ENCODE measurements around the gene C2orf72. TPM values are rescaled to one million over a fixed set of nuclear protein-coding genes. Genes with fewer than 3 reads are reported as not detected.
"Not testable (repeated sequence)": the region's sequence is repeated elsewhere in the genome, so short reads cannot be mapped to it uniquely, and the experiment has no call there.

Gene C2orf72
- total RNA-seq, 1 donor from 2014 or later, result not detected

- Mint-ChIP-seq H3K4me3 (ENCODE audit: unreplicated experiment) (no peak overlapping the region), H3K27ac (ENCODE audit: unreplicated experiment) (no peak overlapping the region), H3K36me3 (ENCODE audit: unreplicated experiment) (no peaks in the 10 kb centered on the region), H3K9me3 (ENCODE audit: unreplicated experiment) (no peaks in the 10 kb centered on the region), H3K27me3 (ENCODE audit: unreplicated experiment) (peaks cover 50% of the 10 kb centered on the region), H3K4me1 (ENCODE audit: unreplicated experiment) (peaks cover 2% of the 10 kb centered on the region)
- no peak for DNase-seq (ENCODE audit: extremely low spot score, unreplicated experiment)
- no peak for TF ChIP-seq CTCF (IDR thresholded peaks at IDR 0.05)
Observed at GRCh38 chr2:231001036-231001435, 36.3 kb upstream of the C2orf72 start.

DNA sequence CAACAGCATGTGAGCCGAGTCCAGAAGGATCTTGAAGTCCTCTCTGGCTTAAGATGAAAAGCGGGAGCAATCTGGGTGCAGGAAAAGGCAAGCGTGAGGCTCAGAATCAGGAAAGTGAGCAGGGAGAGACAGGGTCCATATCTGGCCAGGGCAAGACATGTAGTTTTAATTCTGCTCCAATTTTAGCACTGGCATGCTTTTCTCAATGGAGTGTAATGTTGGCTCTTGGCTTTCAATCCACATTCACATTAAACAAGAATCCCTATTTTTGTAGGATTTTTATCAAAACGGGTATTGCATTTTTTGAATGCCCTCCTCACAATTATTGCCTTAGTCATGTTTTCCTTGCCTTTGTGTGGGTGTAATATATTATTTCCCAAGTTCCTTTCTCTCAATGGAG lies 35.4 kb upstream of the C2orf72 start:
- TF ChIP-seq CTCF (IDR thresholded peaks at IDR 0.05), result no peak
- H3K4me1 Mint-ChIP-seq (ENCODE audit: unreplicated experiment), result peaks cover 2% of the 10 kb centered on the region
- peaks cover 51% of the 10 kb centered on the region for H3K27me3 Mint-ChIP-seq (ENCODE audit: unreplicated experiment)
- no peaks in the 10 kb centered on the region for H3K36me3 Mint-ChIP-seq (ENCODE audit: unreplicated experiment)
- no peak overlapping the region for H3K27ac Mint-ChIP-seq (ENCODE audit: unreplicated experiment)
- DNase-seq (ENCODE audit: extremely low spot score, unreplicated experiment), result no peak
- H3K4me3 Mint-ChIP-seq (ENCODE audit: unreplicated experiment), result no peak overlapping the region
- no peaks in the 10 kb centered on the region for H3K9me3 Mint-ChIP-seq (ENCODE audit: unreplicated experiment)

GRCh38 chr2:231002641-231003040 lies 34.7 kb upstream of the C2orf72 start:
- no peak for TF ChIP-seq CTCF (IDR thresholded peaks at IDR 0.05)
- Mint-ChIP-seq H3K36me3 (ENCODE audit: unreplicated experiment) (no peaks in the 10 kb centered on the region), H3K27ac (ENCODE audit: unreplicated experiment) (no peak overlapping the region), H3K4me3 (ENCODE audit: unreplicated experiment) (no peak overlapping the region), H3K9me3 (ENCODE audit: unreplicated experiment) (no peaks in the 10 kb centered on the region), H3K27me3 (ENCODE audit: unreplicated experiment) (peaks cover 50% of the 10 kb centered on the region), H3K4me1 (ENCODE audit: unreplicated experiment) (peaks cover 2% of the 10 kb centered on the region)
- DNase-seq (ENCODE audit: extremely low spot score, unreplicated experiment), result no peak

DNA sequence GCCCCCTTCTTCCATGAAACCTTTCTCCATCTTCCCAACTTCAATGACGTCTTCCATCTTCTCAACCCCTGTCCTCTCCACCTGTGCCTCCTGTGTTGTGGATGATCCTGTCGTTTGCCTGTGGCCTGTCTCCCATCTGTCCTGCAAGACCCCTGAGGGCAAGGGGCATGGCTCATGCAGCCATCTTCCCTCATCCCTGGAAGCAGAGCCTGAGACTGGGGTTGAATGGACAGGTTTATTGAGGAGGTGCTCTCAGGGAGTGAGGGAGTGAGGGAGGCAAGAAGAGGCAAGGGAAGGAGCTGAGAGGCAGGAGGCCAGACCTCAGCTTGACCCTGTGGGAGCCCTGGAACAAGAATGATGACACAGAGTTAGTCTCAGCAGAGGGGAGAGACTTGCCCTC lies 34.1 kb upstream of the C2orf72 start:
- H3K4me1 Mint-ChIP-seq (ENCODE audit: unreplicated experiment), result peaks cover 2% of the 10 kb centered on the region
- no peaks in the 10 kb centered on the region for H3K36me3 Mint-ChIP-seq (ENCODE audit: unreplicated experiment)
- H3K9me3 Mint-ChIP-seq (ENCODE audit: unreplicated experiment), result no peaks in the 10 kb centered on the region
- TF ChIP-seq CTCF (IDR thresholded peaks at IDR 0.05), result no peak
- H3K27ac Mint-ChIP-seq (ENCODE audit: unreplicated experiment), result no peak overlapping the region
- no peak overlapping the region for H3K4me3 Mint-ChIP-seq (ENCODE audit: unreplicated experiment)
- peaks cover 52% of the 10 kb centered on the region for H3K27me3 Mint-ChIP-seq (ENCODE audit: unreplicated experiment)
- DNase-seq (ENCODE audit: extremely low spot score, unreplicated experiment), result no peak

GRCh38 chr2:231004930-231005329 lies 32.4 kb upstream of the C2orf72 start:
- H3K9me3 Mint-ChIP-seq (ENCODE audit: unreplicated experiment); DNase-seq (ENCODE audit: extremely low spot score, unreplicated experiment); H3K4me1 Mint-ChIP-seq (ENCODE audit: unreplicated experiment); H3K36me3 Mint-ChIP-seq (ENCODE audit: unreplicated experiment); H3K4me3 Mint-ChIP-seq (ENCODE audit: unreplicated experiment); H3K27ac Mint-ChIP-seq (ENCODE audit: unreplicated experiment): not testable (repeated sequence)
- H3K27me3 Mint-ChIP-seq (ENCODE audit: unreplicated experiment), result peaks cover 45% of the 10 kb centered on the region

Measured in osteocyte (in vitro differentiated cells).